Islet precursor cell (in vitro differentiated cells): ENCODE measurements around the gene ELMO1.

Experiments
- DNase-seq: peaks from one replicate; pipeline ENCODE4 v3.0.0-alpha.2; 2018

ELMO1 gene

DNA sequence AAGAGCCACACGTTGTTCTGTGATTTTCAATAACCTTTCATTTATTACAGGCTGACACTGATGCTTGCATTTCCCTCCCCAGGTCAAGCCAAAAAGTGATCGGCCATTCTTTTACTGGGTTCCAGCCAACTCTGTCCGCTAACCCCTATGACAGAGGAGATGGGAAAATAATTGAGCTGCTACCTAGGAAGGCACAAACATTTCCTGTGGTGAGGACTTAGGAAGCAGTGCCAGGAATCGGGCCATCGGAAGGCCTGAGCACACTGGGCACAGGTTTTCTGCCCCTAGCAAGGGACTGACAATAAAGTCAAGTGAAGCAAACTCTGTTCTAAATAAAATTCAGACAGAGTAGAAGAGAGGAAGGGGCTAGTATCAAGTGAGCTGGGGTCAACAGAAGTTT lies 411.4 kb downstream of the ELMO1 start:
- DNase-seq = no peak

DNA sequence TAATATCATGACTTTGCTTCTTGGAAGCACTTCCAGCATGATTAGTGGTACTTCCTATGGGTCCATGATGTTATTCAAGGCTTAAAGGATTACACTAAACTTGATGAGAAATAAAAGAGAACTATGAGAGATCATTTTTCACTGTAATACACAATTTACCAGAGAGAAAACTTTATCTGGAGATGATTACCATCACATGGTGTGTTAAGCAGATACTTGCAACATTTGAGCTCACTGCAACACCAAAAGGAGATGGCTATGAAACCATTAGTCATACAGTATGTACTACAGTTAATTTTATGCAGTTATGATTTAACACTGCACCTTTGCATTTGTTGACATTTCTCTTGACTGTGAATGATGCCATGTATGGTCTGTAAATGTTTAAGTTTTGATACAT lies 413.0 kb downstream of the ELMO1 start:
- no peak for DNase-seq

DNA sequence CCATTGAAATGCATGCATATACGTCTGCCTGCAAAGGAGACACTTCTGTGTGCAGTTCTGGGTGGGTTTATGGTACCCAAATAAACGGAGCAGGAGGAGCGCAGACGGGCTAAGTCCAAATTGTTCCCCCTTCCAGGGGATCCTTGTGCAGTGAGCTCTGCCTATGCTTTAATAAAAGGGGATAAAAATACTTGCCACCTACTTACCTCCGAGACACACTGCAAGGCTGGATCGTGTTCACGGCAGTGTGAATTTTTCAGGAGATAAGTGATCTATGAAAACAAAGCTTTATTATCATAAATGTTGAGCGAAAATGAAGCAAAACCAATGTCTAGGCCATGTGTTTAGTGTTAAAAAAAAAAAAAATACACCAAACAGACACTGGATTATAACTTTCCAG lies 415.5 kb downstream of the ELMO1 start:
- no peak for DNase-seq

DNA sequence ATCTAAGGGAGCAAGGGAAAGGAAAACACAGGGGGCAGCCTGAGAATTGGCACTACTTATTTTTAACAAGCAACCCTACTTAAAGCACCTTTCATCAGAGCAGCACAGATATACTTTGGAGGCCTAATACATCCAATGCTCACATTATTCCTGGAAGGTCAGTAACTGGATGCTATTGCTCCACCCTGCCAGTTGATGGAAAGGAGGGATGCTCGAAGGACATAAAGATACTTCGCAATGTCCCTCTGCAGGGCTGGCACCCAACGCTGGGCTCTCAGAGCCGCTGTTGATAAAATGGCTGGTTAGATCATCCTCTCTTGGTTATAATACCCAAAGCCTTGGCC lies 416.4 kb downstream of the ELMO1 start:
- no peak for DNase-seq

DNA sequence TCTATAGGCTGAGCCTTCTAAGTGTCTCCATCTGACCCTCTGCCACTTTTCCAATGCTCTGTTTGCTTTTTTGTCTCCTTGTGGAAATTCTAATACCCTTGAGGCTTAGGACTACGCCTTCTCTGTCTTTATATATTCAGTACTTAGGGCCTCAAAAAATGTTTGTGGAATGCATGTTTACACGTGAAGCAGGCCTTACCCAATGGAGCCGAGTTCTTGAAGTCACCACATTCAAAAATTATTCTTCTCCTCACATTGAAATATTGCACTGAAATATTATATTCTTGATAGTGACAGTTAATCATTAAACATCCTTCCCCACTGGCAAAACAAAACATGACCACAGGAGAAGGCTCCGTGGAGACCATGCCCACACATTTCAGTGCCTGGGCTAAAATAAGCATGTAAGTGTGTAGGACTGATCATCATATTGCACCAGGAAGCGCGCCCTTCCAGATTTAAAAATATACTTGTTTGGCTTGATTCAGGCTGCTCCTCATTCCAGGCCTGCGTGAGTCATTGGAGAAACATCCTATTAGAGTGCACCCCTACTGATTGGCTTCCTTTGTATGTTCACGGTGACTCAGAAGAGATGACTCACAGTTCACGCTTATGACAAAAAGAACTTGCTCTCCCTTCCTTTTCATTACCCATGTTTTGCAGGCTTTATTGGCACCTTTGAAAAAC lies 416.9 kb downstream of the ELMO1 start:
- peak; percentile 94 for DNase-seq

DNA sequence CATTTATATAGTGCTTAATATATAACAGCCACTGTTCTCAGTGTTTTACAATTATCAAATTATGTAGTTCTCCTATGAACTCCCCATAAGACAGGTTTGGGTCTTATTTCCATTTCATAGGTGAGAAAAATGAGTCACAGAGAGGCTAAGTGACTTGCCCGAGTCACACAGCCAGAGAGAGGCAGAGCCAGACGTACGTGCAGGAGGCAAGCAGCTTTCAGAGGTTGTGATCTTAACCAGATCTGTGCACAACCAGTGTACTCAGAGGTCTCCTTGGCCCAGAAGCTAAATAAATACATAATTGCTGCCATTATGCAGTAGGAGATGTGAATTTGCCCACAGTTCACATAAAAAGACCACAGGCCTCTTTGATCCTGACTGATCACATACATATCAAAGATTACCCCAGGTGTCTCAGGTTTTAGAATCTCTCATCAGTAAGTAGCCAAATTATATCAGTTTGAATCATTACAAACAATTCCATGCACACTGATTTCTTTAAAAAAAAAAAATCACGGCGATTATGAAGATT lies 419.7 kb downstream of the ELMO1 start:
- DNase-seq = peak; percentile 82

DNA sequence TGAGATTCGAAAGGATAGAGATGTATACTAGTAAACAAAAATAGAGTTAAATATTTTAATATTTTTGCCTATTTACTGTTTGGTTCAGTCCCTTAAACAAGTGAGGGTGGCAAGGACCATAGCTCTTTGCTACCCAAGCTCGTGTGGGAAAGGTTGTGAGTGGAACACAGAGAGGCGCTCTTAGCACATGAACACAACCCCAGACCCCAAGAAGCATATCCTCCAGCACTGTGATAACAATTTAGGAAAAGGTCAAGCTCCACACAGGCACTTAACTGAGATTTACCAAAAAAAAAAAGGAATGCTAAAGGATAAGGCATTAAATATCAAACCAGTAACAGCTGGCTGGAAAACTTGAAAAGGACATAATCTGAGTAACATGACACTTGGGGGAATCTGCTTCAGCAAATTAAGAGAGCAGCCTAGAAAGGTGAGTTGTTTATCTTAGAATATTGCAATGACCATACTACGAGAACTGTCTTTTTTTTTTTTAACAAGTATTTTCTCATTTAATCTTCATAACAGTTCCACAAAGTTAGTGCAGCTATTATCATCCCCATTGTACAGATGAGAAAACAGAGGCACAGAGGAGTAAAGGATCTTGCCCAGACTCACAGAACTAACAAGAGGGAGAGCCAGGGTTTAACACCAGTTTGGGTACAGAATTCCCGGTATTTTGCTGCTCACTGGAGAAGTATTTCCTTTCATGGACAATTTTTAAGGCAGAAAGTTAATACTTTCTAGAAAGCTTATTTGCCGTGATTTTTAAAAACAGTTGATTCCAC lies 420.9 kb downstream of the ELMO1 start:
- no peak for DNase-seq

DNA sequence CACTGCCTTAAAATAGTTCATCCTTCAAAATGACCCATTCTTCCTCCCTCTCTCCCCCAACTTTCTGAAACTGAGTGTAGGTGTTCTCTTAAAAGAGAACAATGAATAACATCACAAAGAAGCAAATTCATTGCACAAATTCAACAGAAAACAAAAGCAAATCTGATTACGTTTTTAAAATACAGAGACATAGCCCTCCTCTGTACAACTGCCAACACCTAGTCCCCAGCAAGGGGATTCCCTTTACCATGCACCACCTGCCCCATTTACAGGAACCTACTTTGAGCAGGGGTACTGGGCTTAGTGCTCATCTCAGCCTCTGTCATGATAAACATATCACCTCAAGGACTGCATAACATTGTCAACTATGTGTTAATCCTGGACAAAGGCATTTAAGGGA lies 421.6 kb downstream of the ELMO1 start:
- DNase-seq = no peak

DNA sequence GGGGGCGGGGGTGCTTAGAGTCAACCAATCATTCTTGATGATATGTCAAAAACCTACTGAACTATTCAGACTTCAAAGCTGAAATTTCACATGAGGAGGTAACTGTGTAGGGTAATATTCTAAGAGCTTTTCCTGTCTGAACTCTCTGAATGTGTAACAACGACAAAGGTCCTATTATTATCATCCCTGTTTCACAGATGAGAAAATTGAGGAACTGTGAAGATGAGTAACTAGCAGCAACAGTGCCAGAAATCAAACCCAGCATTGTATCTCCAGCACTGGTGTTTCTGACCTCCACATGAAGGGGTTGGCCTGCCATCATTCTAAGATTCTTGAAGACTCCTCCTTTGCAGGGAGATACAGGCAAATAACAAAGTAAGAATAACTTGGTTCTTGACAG lies 429.7 kb downstream of the ELMO1 start:
- no peak for DNase-seq

DNA sequence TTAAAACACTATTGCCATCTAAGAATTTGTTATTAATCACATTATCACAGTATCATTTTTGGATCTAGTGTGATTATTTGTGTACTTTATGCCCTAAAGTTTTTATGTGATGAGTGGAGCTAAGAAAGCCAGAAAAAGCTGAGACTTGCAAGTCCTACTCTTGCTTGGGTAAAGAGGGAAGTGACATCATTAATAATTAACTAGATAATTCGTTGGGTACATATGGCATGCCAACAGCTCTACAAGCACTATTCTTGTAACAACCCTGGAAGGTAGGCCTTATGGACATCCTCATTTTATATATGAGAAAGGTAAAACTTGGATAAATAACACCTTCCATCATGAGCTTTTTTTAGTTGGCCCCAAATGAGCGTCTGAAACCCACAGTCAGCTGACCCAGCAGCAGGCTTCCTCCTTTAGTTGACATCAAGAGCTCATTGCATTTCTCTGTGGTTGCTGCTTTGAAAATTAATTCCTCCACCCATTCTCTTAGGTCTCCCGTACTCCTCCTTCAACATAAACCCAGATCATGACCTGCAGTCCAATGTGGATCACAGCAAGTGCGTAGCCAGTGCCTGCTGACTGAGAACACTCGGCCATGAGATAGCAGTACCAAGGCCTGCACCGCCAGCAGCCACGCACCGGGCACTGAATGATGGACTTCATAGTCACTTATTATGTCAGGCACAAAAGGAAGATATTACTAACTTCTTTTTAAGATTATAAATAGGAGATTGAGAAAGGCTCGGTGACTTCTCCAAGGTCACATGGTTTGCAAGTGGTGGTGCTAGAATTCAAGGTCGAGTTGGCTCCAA lies 432.4 kb downstream of the ELMO1 start:
- DNase-seq = no peak

DNA sequence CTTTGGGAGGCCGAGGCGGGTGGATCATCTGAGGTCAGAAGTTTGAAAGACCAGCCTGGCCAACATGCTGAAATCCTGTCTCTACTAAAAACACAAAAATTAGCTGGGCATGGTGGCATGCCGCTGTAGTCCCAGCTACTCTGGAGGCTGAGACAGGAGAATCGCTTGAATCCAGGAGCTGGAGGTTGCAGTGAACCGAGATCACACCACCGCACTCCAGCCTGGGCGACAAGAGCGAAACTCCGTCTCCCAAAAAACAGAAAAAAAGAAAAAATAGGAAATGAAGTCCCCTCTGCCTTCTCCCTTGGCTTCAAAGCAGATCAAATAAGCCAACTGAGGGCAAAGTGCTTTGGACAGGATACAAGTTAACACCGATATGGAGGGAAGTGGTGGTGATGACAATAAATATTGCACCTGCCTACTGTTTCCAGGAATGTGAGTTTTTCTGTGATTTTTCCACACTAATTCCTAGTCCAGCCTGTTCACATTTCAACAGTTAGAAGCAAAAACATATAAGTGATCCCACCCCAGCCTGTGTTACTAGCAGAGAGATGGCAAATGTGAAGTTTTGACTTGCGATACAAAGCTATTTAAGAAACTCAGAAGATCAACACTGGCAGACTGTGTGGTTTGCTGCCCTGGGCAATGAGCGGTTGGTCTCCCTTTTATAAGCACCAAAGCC lies 433.2 kb downstream of the ELMO1 start:
- no peak for DNase-seq

DNA sequence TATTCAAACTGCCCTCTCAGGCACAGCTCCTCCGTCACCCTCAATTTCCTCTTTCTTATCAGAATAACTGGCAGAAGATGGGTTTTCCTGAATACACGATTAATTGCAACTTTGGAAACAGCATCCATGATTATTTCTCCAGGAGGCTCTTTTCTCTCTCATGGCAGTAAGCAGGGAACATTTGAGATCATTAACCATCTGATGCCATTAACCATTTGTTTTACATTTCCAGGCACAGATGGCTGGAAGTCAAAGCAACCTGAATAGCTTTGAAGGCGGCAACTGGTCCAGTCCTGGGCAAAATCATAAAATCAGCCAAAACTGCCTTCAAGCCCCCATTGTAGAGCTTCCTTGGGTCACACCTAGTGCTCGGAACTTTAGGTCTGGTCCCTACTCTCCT lies 434.9 kb downstream of the ELMO1 start:
- DNase-seq = no peak

DNA sequence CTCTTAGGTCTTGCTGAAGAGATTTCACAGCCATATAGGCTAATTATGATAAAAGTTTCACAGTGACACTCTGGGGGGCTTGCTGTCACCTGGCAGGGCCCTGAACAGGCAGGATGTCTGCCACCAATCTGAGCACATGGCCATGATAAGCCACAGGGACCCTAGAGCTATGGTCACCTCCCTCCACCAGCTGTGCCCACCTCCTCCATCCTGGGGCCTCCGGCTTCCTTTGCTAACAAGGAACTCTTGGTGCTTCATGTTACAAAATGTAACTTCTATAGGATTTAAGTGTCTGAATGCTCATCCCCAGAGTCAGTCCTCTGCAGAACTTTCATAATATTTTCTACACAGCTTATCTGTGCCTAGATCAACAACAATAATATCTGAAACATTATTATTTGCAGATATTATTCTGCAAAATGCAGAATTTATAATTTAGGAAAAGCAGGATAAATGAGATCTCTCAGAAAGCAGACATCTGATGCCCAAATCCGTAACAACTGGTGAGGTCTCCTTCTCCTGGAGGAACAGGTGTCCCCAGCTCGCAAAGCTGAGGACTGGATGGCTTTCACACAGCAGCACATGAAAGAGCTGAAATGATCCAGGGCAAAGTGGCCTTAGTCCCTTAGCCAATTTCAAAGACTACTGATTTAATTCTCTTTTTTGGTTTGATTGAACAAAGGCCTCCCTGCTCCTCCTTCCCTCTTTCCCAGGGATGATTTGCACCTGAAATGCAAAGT lies 437.3 kb downstream of the ELMO1 start:
- DNase-seq = no peak

DNA sequence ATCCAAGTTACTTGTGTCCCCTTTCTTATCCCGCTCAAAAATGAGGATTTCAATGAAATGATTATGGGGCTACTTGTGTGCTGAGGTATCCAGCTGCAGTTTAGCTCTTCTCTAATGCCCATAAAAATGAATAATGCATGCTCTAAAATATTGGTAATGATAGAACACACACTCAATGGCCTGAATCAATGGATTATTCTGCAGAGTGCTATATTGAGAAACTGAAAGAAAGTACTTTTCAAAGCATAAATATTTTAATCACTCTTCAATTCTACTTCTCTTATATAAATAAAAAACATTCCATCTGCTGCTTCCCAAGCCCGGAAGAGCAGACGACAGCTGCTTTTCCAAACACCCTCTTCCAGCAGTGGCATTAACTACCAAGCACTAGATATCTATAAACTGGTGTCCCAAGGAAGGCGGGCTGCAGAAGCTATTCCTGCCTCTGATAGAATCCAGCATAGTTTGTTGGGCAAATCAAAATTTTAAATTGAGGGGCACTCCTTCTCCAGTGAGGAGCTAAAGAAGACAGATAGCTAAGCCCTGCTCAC lies 439.5 kb downstream of the ELMO1 start:
- DNase-seq = no peak

DNA sequence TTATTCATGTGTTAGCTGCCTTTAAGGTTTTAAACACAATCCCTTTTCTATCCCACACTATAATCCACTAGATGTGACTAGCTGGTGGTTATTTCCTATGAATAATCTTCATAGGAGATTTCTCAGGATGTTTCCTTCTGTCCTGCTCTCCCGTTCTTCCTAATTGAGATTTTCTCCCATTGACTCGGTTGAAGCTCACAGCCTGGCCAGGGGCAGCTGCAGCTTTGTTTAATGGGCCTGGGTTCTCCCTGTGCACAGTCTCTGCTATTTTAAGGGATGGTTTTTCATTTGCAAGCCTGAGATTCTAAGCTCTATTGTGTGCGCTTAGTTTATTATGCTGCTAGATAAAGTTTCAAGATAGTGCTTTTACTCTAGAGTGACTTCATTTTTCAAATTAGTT lies 441.0 kb downstream of the ELMO1 start:
- no peak for DNase-seq

DNA sequence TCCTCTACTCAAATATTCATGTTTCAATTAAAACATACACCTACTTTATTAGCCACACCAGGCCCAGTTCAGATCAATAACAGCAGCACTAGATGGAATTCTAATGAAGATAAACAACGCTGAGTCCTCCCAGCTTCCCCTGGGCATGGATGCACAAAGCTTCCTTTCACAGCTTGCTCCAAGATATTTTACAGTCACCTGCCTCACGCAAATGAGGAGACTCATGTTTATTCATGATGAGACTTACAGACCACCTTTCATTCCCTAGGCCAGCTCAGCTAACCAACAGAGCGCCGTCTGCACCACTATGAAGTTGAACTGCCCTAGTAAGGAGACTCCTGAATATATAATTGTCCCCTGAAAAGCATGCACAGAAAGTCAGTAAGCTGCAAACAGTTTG lies 441.4 kb downstream of the ELMO1 start:
- no peak for DNase-seq

DNA sequence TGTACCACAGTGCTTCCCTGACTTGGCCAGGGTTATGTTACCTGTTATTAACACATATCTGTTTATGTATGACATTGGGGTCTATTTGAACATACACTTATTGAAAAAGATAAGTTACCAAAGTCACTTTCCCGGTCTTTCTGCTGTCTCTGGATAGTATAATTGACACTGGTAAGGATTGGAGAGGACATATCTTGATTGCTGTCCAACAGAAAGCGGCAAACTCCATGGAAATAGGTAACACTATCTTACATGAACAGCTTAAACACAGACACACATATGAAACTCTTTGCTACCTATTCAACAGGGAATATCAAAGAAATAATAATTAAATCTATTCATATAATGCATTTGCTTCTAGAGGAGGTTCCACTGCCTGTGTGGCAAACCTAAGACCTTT lies 441.9 kb downstream of the ELMO1 start:
- no peak for DNase-seq

DNA sequence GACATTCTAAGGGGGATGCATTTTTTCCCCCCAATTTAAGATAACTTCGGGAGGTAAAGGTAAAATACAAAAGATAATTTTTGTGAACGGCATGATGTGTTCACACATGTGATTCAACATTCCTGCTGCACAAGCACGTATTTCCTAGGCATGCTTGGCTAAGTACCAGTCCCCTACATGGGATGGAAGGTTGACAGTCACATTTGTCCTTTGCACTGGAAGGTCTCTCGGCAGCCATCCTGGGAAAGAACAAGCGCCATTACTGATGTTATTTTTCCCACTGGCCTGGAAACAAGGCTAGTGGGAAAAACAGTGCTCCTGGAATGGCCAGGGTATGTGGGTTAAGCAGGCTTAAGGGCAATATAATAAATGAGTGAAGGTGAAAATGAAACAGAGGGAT lies 448.2 kb downstream of the ELMO1 start:
- DNase-seq = no peak

DNA sequence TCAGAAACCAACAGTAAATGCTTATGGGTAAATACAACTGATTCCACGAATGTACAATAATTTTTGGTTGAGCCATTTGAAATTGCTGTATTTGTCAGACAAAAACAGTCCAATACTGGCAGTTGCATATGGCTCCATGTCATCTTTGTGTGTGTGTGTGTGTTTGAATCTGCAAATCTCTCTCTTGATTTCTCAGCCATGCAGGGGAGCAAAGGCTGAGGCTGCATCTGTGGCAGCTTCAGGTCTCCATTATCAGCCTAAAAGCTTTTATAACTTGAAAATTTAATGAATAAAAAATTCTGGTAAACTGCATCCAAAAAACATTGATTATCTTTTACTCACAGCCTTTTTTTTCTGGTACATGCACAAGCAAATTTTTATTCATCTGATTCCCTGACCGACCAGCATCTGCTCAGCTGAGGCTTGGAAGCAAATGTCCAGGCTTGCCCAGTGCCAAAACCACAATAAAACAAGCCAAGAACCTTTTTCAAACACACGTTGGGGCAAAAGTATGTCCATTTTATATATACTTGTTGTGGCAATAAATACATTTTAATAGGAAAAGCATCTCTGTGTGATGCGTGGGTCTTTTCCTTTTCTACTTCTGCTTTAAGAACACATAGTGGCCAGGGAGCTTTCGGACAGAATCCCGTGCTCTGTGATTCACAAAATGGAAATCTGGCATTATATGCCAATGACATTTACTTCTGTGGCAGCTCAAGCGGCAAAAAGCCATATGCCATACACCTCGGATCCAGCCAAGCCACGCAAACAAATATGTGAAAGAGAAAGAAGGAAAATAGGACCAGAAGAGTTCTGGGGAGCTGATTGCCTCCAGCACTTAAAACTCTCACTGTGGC lies 448.8 kb downstream of the ELMO1 start:
- no peak for DNase-seq

DNA sequence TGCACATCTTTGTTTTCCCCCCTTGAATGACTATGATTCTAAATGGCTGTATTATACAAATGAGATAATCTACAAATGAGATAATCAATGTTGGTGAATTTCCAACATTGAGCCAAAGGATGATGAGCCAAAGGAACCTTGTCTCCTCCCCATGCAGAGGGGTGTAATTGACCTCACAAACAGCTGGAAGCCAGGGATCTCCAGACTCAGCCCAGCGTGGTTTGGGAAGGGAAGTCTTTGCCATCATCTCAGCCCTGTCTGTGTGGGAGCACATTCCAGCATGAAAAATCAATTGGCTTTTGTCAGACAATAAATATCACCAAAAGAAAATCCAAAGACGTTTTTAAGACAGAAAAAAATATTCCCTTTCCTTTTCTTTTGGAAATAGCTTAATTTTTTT lies 452.9 kb downstream of the ELMO1 start:
- no peak for DNase-seq
